Sigmoid colon (tissue), 7 donors: ENCODE results near the gene IPCEF1. TPM values are rescaled to one million over a fixed set of nuclear protein-coding genes. Genes with fewer than 3 reads are reported as not detected.

Source experiments
- DNase-seq: peaks from one replicate; pipeline ENCODE4 v3.0.0-alpha.2; 2019
- H3K27ac ChIP-seq, 4 donors: fragments of 200-600 bp; sonication (generic); one replicate each; pipeline ENCODE4 v1.5.1; 2016 to 2019; ENCODE audit warnings: mild to moderate bottlenecking in 1 of 4
- H3K27me3 ChIP-seq, 3 donors: fragments of 200-600 bp; sonication (generic); one replicate each; pipeline ENCODE4 v1.5.1; 2019; ENCODE audit warnings: mild to moderate bottlenecking in 1 of 3
- H3K36me3 ChIP-seq, 4 donors: fragments of 200-600 bp; sonication (generic); one replicate each; pipeline ENCODE4 v1.5.1; 2016 to 2019
- H3K4me1 ChIP-seq, 4 donors: fragments of 200-600 bp; sonication (generic); one replicate each; pipeline ENCODE4 v1.5.1; 2017 to 2019
- H3K4me3 ChIP-seq, 4 donors: fragments of 200-600 bp; sonication (generic); one replicate each; pipeline ENCODE4 v1.5.1; 2017 to 2019; ENCODE audit warnings: mild to moderate bottlenecking in 2 of 4, moderate library complexity in 1 of 4
- H3K9me3 ChIP-seq, 4 donors: fragments of 200-600 bp in 3 of 4; sonication (generic) in 3 of 4; one replicate each; pipeline versions ENCODE4 v1.5.1 to v1.6.1; 2013 to 2019
- EP300 ChIP-seq, 4 donors: sonication (generic); formaldehyde crosslinking; IDR thresholded peaks; one replicate each; pipeline ENCODE4 v1.6.1; 2017; ENCODE audit warnings: antibody characterized with exemption in 4 of 4
- POLR2A ChIP-seq, 2 donors: fragments of 450-650 bp; IDR thresholded peaks; one replicate each; pipeline ENCODE4 v1.6.1; 2016; ENCODE audit warnings: antibody characterized with exemption in 2 of 2, mild to moderate bottlenecking in 2 of 2, moderate library complexity in 2 of 2
- POLR2AphosphoS5 ChIP-seq, 4 donors: sonication (generic); formaldehyde crosslinking; IDR thresholded peaks; one replicate each; pipeline ENCODE4 v1.6.1; 2017; ENCODE audit warnings: antibody characterized with exemption in 4 of 4
- WGBS, 2 donors: extraction: QIAGEN DNeasy Blood & Tissue Kit; methylation state at CpG; one replicate each; pipeline ENCODE4 v1.1.7; 2013; 5-methylcytosine and 5-hydroxymethylcytosine counted together
- intact Hi-C: fragments of 100-400 bp; cut with DNase I; formaldehyde crosslinking; loops from one replicate; pipeline ENCODE4 v1.15.1; 2023
- polyA plus RNA-seq, 3 donors: library from polyadenylated mRNA; stranded (reverse); fragments of 200-250 nt; gene quantifications; one replicate each; pipeline ENCODE4 v1.2.3, GENCODE V29; 2013
- total RNA-seq, 4 donors: library from RNA; depleted of rRNA; stranded (reverse); fragments of >200 nt; gene quantifications; one replicate each; pipeline ENCODE4 v1.1.0, GENCODE V29; 2016
- TF ChIP-seq, protein P1 (sequence below), 4 experiments: fragments of 450-650 bp in 3 of 4; fragments of 200-600 bp in 1 of 4; IDR thresholded peaks; one replicate each; pipeline ENCODE4 v1.5.1; 2016 to 2019; ENCODE audit warnings: antibody characterized with exemption in 4 of 4, mild to moderate bottlenecking in 3 of 4, moderate library complexity in 2 of 4
- donor health status: healthy with polysubstance abuse.
- donor health status: Bipolar disorder and iron deficiency.
- donor health status: healthy.

Gene IPCEF1
- total and polyA plus RNA-seq, 7 donors = 0.28 to 5.5 (median 0.71) TPM

DNA sequence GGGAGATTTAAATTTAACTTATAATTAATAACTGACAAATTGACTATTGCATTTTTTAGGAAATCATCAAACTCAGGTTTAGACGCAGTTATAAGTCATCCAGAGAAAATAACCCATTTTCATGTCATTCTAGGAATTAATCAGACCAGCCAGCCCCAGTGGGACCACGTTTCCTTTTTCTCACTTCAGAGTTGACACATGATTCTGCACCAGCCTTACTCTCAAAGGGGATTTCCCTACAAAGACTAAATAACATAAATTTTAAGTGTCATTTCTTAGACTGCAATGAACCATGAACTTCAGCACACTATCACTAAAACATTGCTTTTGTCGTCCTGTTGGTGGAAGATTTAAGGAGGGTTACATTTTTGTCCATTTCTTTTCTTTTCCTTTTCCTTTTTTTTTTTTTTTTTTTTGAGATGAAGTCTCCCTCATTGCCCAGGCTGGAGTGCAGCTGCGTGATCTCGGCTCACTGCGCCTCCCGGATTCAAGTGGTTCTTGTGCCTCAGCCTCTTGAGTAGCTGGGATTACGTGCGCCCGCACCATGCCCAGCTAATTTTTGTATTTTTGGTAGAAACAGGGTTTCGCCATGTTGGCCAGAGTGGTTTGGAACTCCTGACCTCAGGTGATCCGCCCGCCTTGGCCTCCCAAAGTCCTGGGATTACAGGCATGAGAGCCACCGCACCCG is 3.6 kb downstream of the IPCEF1 start:
- WGBS, 2 donors = 80 to 85% methylated on average over 15 of the region's 15 CpGs
- intact Hi-C loops = no loop called here
- Histone ChIP-seq H3K36me3 (no peaks in the 10 kb centered on the region), H3K4me1 (no peaks in the 10 kb centered on the region), H3K27ac (no peak overlapping the region), H3K9me3 (no peaks in the 10 kb centered on the region), H3K27me3 (no peaks in the 10 kb centered on the region), H3K4me3 (no peak overlapping the region)
- TF ChIP-seq, protein P1, sequence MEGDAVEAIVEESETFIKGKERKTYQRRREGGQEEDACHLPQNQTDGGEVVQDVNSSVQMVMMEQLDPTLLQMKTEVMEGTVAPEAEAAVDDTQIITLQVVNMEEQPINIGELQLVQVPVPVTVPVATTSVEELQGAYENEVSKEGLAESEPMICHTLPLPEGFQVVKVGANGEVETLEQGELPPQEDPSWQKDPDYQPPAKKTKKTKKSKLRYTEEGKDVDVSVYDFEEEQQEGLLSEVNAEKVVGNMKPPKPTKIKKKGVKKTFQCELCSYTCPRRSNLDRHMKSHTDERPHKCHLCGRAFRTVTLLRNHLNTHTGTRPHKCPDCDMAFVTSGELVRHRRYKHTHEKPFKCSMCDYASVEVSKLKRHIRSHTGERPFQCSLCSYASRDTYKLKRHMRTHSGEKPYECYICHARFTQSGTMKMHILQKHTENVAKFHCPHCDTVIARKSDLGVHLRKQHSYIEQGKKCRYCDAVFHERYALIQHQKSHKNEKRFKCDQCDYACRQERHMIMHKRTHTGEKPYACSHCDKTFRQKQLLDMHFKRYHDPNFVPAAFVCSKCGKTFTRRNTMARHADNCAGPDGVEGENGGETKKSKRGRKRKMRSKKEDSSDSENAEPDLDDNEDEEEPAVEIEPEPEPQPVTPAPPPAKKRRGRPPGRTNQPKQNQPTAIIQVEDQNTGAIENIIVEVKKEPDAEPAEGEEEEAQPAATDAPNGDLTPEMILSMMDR (IDR thresholded peaks at IDR 0.05) = no peak
- TF ChIP-seq POLR2AphosphoS5 (IDR thresholded peaks at IDR 0.05) (no peak), POLR2A (IDR thresholded peaks at IDR 0.05) (no peak), EP300 (IDR thresholded peaks at IDR 0.05) (no peak)
- no peak for DNase-seq

DNA sequence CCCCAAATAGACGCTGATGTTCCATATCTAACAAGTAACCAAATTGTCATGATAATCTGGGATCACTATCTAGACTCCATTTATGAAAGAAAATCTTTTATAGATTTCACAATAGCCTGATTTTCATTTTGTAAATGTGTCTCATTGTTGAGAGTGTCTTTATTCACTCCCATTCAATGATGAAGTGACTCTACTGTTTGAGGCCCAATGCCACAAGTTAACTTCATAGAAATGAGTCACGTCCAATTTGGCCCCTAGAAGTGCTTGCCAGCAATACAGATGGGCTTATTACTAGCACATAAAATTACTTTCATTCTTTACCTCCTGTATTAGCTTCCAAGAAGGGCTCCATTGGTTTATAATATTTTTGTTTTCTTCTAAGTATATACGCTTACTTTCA is 6.3 kb downstream of the IPCEF1 start:
- no peak overlapping the region for H3K27ac ChIP-seq
- no peaks in the 10 kb centered on the region for H3K4me1 ChIP-seq
- intact Hi-C loops = no loop called here
- no peaks in the 10 kb centered on the region for H3K27me3 ChIP-seq
- no peak for DNase-seq
- no peaks in the 10 kb centered on the region for H3K36me3 ChIP-seq
- WGBS, 2 donors = 89 to 92% methylated on average over 3 of the region's 3 CpGs
- TF ChIP-seq EP300 (IDR thresholded peaks at IDR 0.05) = no peak
- no peak for TF ChIP-seq POLR2A (IDR thresholded peaks at IDR 0.05)
- TF ChIP-seq POLR2AphosphoS5 (IDR thresholded peaks at IDR 0.05) = no peak
- TF ChIP-seq, protein P1 (IDR thresholded peaks at IDR 0.05) = no peak
- H3K9me3 ChIP-seq = no peaks in the 10 kb centered on the region
- H3K4me3 ChIP-seq = no peak overlapping the region

GRCh38 chr6:154347981-154348380 is 8.6 kb downstream of the IPCEF1 start:
- Histone ChIP-seq H3K36me3 (no peaks in the 10 kb centered on the region), H3K4me3 (no peak overlapping the region), H3K27ac (no peak overlapping the region), H3K4me1 (no peaks in the 10 kb centered on the region), H3K27me3 (no peaks in the 10 kb centered on the region), H3K9me3 (no peaks in the 10 kb centered on the region)
- TF ChIP-seq POLR2AphosphoS5 (IDR thresholded peaks at IDR 0.05) (no peak), POLR2A (IDR thresholded peaks at IDR 0.05) (no peak), EP300 (IDR thresholded peaks at IDR 0.05) (no peak)
- whole genome bisulfite sequencing, 2 donors = 90 to 93% methylated on average over 6 of the region's 6 CpGs
- intact Hi-C loops = no loop called here
- DNase-seq = no peak

DNA sequence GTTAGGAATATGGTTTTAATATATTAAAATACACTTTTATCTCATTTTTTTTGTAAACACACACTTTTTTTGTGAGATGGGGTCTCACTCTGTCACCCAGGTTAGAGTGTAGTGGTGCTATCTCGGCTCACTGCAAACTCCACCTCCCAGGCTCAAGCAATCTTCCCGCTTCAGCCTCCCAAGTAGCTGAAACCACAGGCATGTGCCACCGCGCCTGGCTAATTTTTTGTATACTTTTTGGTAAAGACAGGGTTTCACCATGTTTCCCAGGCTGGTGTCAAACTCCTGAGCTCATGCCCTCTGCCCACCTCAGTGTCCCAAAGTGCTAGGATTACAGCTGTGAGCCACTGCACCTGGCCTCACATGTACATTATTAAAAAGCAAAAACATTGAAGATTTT is 10.8 kb downstream of the IPCEF1 start:
- Histone ChIP-seq H3K27me3 (no peaks in the 10 kb centered on the region), H3K4me1 (no peaks in the 10 kb centered on the region), H3K9me3 (no peaks in the 10 kb centered on the region), H3K4me3 (no peak overlapping the region), H3K36me3 (no peaks in the 10 kb centered on the region), H3K27ac (no peak overlapping the region)
- intact Hi-C loops = no loop called here
- TF ChIP-seq POLR2AphosphoS5 (IDR thresholded peaks at IDR 0.05) (no peak), EP300 (IDR thresholded peaks at IDR 0.05) (no peak), POLR2A (IDR thresholded peaks at IDR 0.05) (no peak)
- TF ChIP-seq, protein P1 (IDR thresholded peaks at IDR 0.05) = no peak
- WGBS, 2 donors = 93 to 97% methylated on average over 4 of the region's 4 CpGs
- DNase-seq = no peak

GRCh38 chr6:154343473-154344308 is 12.9 kb downstream of the IPCEF1 start:
- Histone ChIP-seq H3K27me3 (no peaks in the 10 kb centered on the region), H3K36me3 (no peaks in the 10 kb centered on the region), H3K4me3 (no peak overlapping the region), H3K27ac (no peak overlapping the region), H3K4me1 (no peaks in the 10 kb centered on the region), H3K9me3 (no peaks in the 10 kb centered on the region)
- TF ChIP-seq POLR2A (IDR thresholded peaks at IDR 0.05) (no peak), POLR2AphosphoS5 (IDR thresholded peaks at IDR 0.05) (no peak)
- TF ChIP-seq, protein P1 (IDR thresholded peaks at IDR 0.05) = peak in 1 of 4 experiments; percentile 41
- DNase-seq = no peak
- intact Hi-C loops = no loop called here
- 18 to 64% methylated on average over 16 of the region's 16 CpGs for WGBS, 2 donors
